GM21786 (cell line): ENCODE data around the gene CASP12.

Experiments used
- ATAC-seq: cut with Tn5 transposase; IDR thresholded peaks from one replicate; pipeline ENCODE4 v1.9.1; 2021; ENCODE audit not compliant: unreplicated experiment

Gene CASP12

GRCh38 chr11:104892723-104893511, 5.3 kb downstream of the CASP12 start:
- no peak for ATAC-seq

GRCh38 chr11:104891135-104891534, 7.1 kb downstream of the CASP12 start:
- ATAC-seq, result no peak

GRCh38 chr11:104883342-104883741, 14.9 kb downstream of the CASP12 start:
- ATAC-seq, result no peak

GRCh38 chr11:104881117-104881794, 17.0 kb downstream of the CASP12 start:
- peak; percentile 62 for ATAC-seq

GRCh38 chr11:104879514-104880190, 18.6 kb downstream of the CASP12 start:
- no peak for ATAC-seq

- ATAC-seq, result peak; percentile 54
Observed at GRCh38 chr11:104876861-104877431, 21.3 kb downstream of the CASP12 start.

GRCh38 chr11:104876324-104876723, 21.9 kb downstream of the CASP12 start:
- ATAC-seq, result no peak

- ATAC-seq, result no peak
Observed at GRCh38 chr11:104873252-104873651, 25.0 kb downstream of the CASP12 start.

- ATAC-seq, result no peak
Observed at GRCh38 chr11:104872393-104872792, 25.9 kb downstream of the CASP12 start.

- no peak for ATAC-seq
Observed at GRCh38 chr11:104870910-104871309, 27.4 kb downstream of the CASP12 start.

- ATAC-seq, result no peak
Observed at GRCh38 chr11:104866815-104867214, 31.4 kb downstream of the CASP12 start.

GRCh38 chr11:104858882-104859775, 39.1 kb downstream of the CASP12 start:
- no peak for ATAC-seq

GRCh38 chr11:104856607-104857006, 41.7 kb downstream of the CASP12 start:
- no peak for ATAC-seq

- no peak for ATAC-seq
Observed at GRCh38 chr11:104855965-104856364, 42.3 kb downstream of the CASP12 start.

- no peak for ATAC-seq
Observed at GRCh38 chr11:104853276-104853675, 45.0 kb downstream of the CASP12 start.

- ATAC-seq, result no peak
Observed at GRCh38 chr11:104852811-104853210, 45.4 kb downstream of the CASP12 start.

GRCh38 chr11:104846216-104846615, 52.0 kb downstream of the CASP12 start:
- ATAC-seq, result no peak

- ATAC-seq, result no peak
Observed at GRCh38 chr11:104844451-104844850, 53.8 kb downstream of the CASP12 start.

- no peak for ATAC-seq
Observed at GRCh38 chr11:104843150-104843836, 55.0 kb downstream of the CASP12 start.

- no peak for ATAC-seq
Observed at GRCh38 chr11:104841973-104842525, 56.2 kb downstream of the CASP12 start.
